Measurements from ENCODE around the gene PLLP.

The PLLP gene, protein sequence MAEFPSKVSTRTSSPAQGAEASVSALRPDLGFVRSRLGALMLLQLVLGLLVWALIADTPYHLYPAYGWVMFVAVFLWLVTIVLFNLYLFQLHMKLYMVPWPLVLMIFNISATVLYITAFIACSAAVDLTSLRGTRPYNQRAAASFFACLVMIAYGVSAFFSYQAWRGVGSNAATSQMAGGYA

GRCh38 chr16:57284209-57284951 lies at the start of gene PLLP:
PLLP (minus strand) TSS chr16:57284672; CDS start chr16:57284540, 132 bp downstream.
- no peak for DNase-seq (ENCODE audit: low read depth, low spot score)

DNA sequence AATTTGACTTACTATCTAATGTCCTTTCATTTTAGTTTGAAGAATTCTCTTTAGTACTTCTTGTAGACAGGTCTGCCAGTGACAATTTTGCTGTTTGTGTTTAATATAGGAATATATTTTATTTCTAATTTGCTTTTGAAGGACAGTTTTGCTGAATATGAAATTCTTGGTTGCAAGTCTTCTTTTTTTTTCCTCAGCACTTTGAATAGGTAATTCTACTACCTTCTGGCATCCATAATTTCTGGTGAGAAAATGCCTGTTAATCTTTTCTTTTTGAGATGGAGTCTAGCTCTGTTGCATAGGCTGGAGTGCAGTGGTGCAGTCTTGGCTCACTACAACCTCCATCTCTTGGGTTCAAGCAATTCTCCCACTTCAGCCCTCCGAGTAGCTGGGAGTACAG lies 48.9 kb upstream of the PLLP start:
- DNase-seq (ENCODE audit: low read depth, low spot score): no peak

GRCh38 chr16:57331355-57331754 lies 46.9 kb upstream of the PLLP start:
- no peak for DNase-seq (ENCODE audit: low read depth, low spot score)

GRCh38 chr16:57329718-57330327 lies 45.4 kb upstream of the PLLP start:
- DNase-seq (ENCODE audit: low read depth, low spot score): no peak

DNA sequence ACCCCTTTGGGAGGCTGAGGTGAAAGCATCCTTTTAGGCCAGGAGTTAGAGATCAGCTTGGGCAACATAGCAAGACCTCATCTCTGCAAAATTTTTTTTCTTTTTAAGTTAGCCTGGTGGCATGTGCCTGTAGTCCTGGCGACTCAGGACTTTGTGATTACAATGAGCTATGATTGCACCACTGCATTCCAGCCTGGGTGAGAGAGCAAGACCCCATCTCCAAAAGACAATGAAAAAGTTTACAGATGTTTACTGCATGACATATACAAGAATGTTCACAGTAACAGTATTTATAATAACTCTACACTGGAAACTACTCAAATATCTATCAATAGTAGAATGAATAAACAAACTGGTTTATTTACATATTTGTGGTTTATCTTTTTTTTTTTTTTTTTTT lies 41.0 kb upstream of the PLLP start:
- DNase-seq (ENCODE audit: low read depth, low spot score): no peak

DNA sequence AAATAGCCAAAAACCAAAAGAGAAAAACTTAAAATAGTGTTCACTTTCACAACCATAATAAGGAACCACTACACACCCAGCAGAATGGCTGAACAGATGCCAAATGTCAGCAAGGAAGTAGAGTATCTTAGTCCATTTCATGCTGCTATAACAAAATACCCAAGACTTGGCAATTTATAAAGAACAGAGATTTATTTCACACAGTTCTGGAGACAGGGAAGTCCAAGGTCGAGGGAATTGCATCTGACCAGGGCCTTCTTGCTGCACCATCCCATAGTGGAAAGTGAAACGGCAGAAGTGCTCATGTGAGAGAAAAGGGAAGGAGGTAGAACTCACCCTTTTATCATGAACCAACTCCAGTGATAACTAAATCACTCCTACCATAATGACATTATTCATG lies 40.3 kb upstream of the PLLP start:
- DNase-seq (ENCODE audit: low read depth, low spot score): no peak

DNA sequence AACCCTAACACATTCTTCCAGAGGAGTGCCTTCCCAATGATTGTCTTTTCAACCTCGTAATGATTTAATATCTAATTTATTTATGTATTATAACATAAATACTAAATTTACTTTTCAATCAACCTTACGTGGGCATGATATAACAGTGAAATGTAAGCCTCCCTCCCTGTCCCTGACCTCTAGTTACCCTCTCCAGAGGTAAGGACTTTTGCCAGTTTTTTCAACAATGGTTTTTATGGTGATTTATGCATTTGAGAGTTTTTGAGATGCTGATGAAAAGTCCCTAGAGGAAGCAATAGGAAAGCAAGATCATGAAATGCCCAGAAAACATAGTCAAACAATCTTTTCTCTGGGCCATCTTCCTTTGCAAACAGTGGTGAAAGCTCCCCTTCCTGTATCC lies 35.2 kb upstream of the PLLP start:
- DNase-seq (ENCODE audit: low read depth, low spot score): no peak

DNA sequence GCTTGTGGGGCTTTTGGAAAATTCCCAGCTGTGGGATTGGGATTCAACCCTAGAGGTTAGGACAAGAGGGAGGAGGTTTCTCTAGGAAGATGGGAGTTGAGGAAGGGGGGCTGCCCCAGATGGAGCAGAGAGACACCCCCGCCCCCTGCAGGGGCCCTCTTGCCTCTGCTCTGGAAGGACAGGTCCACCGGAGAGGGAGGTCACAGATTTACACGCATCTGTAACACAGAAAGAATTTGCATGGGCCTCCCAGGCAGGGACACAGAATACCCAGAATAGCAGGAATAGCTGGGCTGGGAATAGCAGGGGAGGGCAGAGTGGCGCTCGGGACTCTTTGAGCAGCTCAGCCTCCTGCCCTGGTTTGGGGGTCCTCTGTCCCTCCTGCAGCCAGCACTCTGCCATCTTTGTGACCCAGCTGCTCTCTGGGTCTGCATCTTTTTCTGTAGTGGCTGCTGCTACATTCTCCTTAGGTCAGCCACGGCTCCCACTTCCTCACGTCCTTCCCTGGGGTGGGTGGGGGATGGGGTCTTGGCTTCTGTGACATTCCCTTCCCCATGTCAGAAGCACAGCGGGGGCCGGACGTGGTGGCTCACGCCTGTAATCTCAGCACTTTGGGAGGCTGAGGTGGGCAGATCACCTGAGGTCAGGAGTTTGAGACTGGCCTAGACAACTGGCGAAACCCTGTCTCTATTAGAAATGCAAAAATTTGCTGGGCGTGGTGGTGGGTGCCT lies 33.9 kb upstream of the PLLP start:
- no peak for DNase-seq (ENCODE audit: low read depth, low spot score)

DNA sequence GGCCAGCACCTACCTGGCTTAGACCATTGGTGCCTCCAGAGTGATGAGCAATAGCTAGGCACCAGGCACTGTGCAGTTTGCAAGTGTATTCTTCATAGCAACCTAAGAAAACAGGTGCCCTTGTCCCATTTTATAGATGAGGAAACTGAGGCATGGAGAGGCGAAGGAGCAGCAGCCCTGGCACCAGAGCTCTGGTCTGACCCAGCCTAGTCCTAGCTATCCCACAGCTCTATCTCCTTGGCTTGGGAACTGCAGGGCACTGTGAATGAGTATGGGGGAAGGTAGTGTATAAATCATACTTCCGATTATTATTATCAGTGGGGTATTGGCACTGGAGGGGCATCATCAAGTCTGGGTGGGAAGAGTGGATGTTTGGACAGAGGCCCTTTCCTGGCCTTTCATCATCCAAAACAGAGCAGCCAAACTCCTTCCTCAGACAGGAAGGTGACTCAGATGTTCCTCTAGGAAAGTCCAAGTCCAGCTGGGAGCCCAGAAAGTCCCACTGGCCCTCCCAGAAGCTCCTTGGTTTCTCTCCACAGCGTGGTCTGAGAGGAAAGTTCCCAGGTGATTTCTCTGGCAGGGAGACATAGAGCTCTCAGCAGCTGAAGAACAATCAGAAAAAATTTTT lies 32.0 kb upstream of the PLLP start:
- no peak for DNase-seq (ENCODE audit: low read depth, low spot score)

DNA sequence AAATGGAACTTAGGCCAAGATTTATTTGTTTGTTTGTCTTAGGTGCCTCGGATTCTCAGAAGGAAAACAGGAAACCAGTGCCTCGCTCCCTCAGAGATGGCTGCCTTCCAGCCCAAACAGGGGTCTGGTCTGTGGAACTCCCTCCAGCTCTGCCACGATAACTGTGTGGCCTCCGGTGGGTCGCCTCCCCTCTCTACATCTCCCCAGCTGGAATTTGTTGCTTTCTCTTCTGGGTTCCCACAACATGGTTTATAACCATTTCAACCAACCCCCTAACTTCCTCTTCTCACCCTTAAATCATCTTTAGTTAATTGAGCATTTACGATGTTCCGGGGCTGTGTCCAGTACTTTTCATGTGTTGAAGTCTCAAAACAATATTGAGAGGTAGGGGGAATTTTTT lies 30.9 kb upstream of the PLLP start:
- no peak for DNase-seq (ENCODE audit: low read depth, low spot score)

- DNase-seq (ENCODE audit: low read depth, low spot score): no peak
These were observed 29.8 kb upstream of the PLLP start for GRCh38 chr16:57314161-57314785.

GRCh38 chr16:57313509-57313908 lies 29.0 kb upstream of the PLLP start:
- no peak for DNase-seq (ENCODE audit: low read depth, low spot score)

DNA sequence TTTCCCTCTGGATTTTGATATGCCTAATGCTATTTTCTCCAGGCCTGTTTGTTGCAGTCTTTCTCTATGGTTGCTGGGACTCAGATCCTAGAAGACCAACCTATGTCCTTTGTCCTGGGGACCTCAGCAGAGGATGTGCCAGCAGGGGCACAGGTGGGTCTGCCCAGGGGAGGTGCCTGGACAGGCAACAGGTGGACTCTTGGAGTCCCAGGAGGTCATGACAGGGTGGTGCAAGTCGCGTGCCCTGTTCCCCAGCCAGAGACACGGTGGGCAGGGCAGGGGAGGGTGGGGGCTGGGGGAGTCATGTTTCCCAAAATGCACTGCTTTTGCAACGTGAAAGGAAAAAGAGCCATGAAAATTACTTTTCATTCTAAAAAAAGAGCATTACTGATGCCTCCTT lies 26.3 kb upstream of the PLLP start:
- no peak for DNase-seq (ENCODE audit: low read depth, low spot score)

GRCh38 chr16:57308041-57308440 lies 23.6 kb upstream of the PLLP start:
- no peak for DNase-seq (ENCODE audit: low read depth, low spot score)

DNA sequence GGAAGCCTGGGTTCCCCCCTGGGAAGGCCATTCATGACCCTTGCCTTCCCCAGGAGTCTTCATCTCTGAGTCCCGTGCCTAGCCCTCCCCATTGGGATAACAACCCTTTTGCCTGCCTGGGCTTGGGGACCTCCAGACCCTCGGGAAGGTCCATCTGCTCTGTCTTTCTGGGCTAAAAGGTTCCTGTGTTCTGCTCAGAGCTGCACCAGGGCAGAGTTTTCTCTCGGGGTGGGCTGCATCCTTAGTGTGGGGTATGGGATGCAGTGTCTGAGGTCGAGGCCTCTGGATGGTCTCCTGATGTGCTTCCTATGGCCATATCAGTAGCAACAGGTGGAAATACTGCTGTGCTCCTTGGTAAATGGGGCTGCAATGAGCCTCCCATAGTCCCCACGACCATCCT lies 22.9 kb upstream of the PLLP start:
- no peak for DNase-seq (ENCODE audit: low read depth, low spot score)

DNA sequence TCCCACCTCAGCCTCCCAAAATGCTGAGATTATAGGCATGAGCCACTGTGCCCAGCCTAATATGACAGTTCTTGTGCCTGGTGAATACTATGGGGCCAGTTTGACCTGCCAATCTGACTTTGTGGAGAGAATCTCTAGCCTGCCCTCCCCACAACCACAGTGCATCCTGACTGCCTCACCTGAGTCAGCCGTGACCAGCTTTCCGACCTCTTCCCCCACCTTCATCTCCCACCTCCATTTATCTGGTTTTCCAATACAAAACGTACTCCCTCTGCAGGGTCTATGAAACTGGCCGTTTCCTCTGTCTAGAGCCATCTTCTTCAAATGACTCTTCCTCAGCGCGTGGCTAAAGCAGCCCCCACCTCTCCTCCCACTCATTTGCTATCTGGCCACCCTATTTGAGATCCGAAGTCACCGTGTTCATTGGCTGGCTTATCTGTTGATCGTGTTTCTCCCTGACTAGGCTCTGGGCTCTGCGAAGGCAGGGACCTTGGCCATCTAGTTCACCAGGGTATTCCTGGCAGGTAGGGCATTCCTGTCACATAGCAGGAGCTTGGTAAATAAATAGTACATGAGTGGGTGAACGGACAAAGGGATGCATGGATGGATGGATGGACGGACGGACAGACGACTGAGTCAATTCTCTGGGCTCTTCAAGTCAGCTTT lies 22.3 kb upstream of the PLLP start:
- DNase-seq (ENCODE audit: low read depth, low spot score): no peak

DNA sequence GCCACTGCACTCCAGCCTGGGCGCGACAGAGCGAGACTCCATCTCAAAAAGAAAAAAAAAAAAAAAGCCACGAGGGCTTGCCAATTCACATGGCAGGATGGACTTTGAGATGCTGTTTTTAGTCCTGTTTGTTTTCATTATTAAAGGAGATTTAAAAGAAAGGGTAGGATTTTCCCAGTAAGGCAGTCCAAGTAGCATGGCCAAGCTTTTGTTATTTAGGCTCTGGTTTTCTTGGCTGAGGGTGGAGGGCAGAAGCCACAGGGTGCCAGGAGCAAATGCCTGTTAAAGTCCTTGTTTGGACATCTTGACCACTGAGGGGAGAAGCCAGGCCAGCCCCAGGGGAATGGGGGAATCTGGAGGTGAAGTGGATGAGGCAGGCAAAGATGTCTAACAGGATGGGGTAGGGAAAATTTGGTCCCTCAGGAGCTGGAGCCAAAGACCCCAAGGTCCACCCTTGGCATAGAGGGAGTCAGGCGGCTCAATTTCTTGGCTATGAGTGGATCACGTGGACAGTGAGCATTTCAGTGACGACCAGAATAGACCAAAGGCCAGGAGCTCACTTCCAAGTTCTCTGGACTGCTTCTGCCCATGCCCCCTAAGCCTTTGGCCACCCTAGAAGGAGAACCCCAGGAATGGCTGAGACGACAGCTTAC lies 20.8 kb upstream of the PLLP start:
- DNase-seq (ENCODE audit: low read depth, low spot score): no peak

- DNase-seq (ENCODE audit: low read depth, low spot score): no peak
These were observed 19.9 kb upstream of the PLLP start for GRCh38 chr16:57304169-57305061.

DNA sequence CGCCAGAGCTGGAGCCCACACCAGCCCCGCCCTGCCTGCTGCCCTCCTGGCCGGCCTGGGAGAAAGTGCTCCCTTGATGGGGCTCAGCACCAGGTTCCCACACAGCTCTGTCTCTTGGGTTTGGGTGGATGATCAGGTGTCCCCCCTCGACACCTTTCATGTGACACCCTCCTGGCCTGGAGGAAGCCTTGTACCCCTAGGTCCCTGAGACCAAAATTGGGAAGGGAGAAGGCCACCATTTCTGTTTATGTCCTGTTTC lies 19.4 kb upstream of the PLLP start:
- no peak for DNase-seq (ENCODE audit: low read depth, low spot score)
